GM21423 (cell line): ENCODE results near the gene TCF19.
A peak's percentile ranks its signal among the peaks of the same experiment; 100 is the strongest.

Experiments
- ATAC-seq: cut with Tn5 transposase; IDR thresholded peaks from one replicate; pipeline ENCODE4 v1.9.1; 2021; ENCODE audit warnings: mild to moderate bottlenecking, moderate library complexity; ENCODE audit not compliant: unreplicated experiment

Gene TCF19, protein sequence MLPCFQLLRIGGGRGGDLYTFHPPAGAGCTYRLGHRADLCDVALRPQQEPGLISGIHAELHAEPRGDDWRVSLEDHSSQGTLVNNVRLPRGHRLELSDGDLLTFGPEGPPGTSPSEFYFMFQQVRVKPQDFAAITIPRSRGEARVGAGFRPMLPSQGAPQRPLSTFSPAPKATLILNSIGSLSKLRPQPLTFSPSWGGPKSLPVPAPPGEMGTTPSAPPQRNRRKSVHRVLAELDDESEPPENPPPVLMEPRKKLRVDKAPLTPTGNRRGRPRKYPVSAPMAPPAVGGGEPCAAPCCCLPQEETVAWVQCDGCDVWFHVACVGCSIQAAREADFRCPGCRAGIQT

GRCh38 chr6:31158140-31158862 lies at the start of gene TCF19:
TCF19 (plus strand) TSS chr6:31158589; CDS start chr6:31159470, 881 bp downstream.
- ATAC-seq, result peak; percentile 74

DNA sequence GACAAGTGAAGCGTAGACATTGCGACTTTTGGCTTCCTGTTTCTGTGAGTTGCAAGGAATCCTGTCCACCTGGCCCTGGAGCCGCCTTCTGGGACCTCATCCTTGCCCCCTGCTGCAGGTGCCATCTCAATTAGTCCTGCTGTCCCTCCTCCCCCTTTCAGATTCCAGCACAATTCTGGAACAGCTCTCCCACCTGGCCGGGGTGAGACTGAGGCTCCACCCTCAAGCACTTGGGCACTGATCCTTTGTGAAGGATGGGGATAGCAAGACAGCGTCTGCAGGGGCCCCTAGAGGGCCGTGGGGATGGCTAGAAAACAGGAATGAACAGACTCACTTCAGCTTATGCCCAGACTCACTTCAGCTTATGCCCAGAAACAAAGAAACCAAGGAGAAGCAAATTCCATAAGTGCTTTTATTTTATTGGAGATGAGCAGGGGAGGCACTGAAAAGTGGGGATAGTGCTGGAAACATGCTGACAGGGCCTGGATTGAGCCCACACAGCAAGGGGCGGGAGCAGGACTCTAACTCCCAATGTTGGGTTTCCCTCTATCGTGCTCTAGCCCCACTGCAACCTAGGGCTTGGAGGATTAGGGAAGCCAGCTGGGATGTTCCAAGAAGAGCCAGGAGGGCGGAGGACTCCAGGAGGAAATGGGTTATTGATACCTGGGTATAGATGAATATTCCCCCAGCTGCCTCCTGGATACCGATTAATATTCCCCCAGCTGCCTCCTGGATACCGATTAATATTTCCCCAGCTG lies 47.4 kb upstream of the TCF19 start:
- no peak for ATAC-seq

DNA sequence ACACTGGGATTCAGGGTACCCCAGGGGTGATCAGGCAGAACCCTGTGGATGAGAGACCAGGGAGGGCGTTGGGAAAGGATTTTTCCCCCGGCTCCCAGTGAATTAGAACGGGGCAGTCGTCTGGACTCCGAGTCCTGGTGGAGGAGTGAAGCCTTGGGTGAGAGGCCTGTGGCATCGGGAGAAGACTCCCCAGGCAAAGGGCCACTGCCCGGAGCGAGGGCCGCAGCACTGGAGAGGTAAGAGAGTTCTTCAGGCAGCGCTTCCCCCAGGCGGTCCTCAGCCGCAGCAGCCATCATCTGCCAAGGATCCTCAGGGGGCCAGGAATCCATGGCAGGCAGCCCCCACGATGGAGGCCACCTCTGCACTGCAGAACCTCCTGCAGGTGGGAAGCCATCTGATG lies 46.7 kb upstream of the TCF19 start:
- ATAC-seq, result no peak

DNA sequence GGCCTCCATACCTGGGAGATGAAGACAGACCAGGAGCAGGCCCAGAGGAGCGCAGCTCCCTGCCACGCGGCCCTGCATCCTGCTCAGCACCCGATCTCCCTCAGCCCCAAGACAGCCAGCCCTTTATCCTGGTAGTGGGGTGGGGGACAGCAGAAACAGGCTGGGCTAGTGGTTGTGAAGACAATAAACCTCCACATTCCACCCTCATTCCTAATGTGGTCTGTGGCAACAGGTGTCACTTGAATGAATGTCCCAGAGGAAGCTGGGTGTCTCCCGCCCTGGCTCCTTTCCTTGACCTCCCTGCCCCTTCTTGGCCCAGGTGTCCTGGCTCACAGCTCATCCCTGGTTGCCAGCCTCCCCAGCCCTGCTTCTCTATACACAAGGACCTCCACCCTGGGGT lies 45.9 kb upstream of the TCF19 start, which contains the start of gene C6orf15:
TSS of gene C6orf15 (minus strand) at position 98 of the 400 bp plus-strand sequence. CDS start at position 78, 20 bp downstream.
- no peak for ATAC-seq

- no peak for ATAC-seq
Observed at GRCh38 chr6:31113861-31114540, 44.4 kb upstream of the TCF19 start.

GRCh38 chr6:31114541-31114878 lies 43.9 kb upstream of the TCF19 start, which contains the start of gene PSORS1C1:
PSORS1C1 (plus strand) TSS chr6:31114800; CDS start chr6:31129633, 14,833 bp downstream.
- ATAC-seq, result no peak

DNA sequence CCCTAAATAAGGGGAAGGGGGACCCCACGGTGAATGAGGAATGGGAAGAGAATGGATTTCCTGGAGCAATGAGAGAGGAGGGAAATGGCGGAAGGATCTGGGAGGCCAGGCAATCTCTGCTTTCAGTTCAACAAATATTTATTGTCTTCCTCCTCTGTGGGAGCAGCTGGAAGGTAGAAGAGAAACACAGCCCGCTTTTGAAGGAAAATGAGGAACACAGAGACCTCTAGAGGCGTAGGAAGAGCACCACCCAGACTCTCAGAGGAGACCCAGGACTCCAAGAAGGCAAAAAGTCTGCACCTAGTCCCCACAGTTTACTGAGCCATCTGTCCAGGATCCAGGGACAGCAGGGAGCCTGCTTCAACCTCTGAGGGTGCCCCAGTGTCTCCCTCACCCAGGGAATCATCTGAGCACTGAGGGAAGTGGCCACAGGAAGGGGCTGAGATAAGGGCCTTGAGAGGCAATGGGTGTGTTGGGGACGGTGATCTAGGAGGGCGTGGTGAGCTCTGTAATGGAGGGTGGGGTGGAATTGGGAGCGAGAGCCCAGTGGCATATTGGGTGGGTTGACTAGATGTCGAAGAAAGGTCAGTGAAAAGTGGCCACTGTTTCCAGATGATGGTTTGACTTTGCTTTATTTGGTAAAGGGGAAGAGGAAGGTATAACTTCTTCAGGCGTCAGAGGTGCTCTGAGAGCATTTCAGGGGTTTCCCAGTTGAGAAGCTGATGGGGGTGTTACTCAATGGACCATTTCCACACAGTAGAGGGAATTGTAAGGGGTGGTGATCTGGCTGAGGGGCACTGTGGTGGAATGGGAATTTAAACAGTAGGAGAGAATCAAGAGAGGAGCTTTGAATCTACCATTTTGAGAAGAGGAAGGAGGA lies 43.2 kb upstream of the TCF19 start:
- no peak for ATAC-seq

- no peak for ATAC-seq
Observed at GRCh38 chr6:31115941-31116560, 42.3 kb upstream of the TCF19 start.

DNA sequence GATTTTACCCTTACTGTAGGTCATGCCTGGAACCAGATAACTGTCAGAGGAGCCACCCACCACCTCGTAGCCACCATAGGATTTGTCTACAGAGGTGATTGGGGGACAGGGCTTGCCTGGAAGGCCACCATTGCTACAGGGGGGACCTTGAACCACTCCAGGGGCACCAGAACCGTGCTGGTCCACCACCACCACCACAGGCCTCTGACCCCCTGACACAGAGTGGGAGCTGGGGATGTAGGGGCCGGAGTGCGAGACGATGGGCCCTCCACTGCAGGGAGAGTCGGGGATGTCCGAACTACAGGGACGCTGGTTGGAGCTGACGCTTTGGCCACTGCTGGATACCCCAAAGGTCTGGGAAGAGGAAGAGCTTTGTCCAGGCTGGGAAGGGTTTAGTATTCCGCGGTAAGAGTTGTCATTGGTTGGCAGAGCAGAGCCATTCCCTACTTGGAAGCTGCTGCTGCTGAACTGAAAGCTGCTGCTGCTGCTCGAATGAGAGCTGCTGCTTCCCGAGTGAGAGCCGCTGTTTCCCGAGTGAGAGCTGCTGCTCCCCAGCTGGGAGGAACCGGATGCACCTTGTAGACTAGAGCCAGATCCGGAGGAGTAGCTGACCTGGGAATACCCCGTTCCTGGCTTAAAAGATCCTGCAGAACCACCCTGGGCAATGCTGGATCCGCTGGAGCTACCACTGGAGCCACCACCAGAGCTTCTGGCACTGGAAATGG lies 41.6 kb upstream of the TCF19 start:
- no peak for ATAC-seq

DNA sequence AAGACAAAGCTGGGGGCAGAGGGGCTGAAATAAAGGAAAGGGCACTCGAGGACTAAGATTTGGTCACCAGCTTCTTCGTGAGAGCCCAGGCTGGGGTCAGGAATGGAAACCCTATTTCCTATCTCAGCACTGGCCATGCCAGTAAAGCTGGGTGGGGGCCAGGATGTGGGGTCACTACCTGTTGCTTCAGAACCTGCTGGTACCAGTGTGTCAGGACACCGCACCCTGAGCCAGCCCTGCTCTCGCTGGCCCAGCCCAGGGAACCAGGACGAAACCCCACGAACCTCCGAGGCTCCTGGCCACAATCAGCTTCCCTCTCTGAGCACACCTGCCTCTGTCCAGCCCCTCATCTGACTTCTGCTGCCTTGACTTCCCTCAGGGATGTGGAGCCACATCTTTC lies 40.2 kb upstream of the TCF19 start:
- no peak for ATAC-seq

- no peak for ATAC-seq
Observed at GRCh38 chr6:31120151-31120915, 38.1 kb upstream of the TCF19 start, which contains the start of gene CDSN. CDSN (minus strand) TSS chr6:31120446; CDS start chr6:31120419, 27 bp downstream.

DNA sequence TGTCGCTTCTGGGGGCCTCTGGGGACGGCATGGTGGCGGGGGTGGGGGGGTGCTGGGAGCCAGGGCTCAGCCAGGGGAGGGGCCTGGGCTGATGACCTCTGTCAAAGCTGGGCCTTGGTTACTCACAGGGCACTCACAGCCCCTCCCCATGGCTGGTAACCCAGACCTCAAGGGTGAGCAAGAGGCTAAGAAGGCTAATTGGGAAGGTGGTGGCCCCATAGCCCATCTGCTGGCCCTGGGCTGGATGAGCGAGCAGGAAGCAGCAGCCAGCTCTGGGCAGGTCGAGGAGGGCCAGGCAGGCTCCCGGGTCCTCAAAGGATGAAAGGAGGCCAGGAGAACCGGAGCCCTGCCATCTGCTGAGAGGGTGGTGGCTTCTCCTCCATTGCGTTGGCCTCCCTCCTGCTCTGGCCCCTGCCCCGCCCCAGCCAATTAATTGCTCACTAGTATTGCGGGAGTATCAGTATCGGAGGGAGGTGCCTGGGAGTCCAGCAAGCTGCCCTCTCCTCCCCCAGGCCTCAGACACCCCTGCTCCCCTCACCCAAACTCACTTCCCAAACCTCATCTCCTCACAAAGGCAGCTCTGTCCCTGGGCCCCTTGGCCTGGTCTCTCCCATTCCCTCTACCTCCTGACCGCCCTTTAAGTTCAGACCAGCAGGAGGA lies 37.1 kb upstream of the TCF19 start:
- no peak for ATAC-seq

DNA sequence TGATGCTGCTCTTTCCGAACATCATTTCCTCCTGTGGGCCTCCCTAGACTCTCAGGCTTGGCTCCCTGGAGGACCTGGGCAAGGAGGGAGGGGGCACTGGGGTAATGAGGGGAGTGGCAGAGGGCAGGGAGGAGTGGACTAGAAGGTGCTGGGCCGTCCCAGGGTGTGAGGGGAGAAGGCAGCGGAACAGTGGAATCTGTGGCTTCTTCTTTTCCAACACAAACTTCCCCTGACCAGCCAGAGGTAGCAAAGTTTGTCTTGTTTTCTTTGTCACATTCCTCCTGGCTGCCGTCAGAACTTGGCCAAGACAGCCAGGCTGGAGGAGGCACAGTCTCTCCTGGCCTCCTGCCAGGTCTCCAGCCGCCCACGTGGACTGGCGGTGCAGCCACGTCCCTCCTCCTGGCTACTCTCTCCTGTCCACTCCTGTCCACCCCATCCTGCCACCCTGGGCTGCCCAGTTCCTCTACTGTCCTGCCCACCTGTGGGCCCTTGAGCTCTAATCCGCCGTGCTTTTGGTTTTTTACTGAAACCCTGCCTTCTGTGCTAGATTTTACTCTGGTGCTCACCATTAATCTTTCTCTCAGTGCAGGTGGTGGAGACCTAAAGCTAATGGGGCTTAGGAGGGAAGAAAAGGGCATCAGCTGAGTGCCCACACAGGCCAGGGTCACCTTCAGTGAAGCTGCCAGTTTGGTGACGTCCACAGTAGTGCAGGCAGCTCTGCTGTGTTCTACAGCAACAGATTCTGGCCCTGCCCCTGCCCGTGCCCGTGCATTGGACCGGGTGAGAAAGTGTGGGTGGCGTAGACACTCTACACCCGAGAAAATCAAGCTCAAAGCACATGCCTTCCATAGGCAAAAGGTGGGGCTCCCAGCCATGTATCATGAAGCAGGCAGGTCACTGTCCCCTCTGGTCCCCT lies 35.3 kb upstream of the TCF19 start:
- ATAC-seq, result no peak

GRCh38 chr6:31125162-31125561 lies 33.2 kb upstream of the TCF19 start:
- ATAC-seq, result no peak

- ATAC-seq, result no peak
Observed at GRCh38 chr6:31125586-31126363, 32.6 kb upstream of the TCF19 start.
